GM12891 (cell line): Measurements from ENCODE around the gene ZER1.
"Not testable (repeated sequence)": the region's sequence is repeated elsewhere in the genome, so short reads cannot be mapped to it uniquely, and the experiment has no call there.

ENCODE experiments used
- POLR2A ChIP-seq: IDR thresholded peaks from 2 replicates; pipeline ENCODE4 v1.6.1; 2011; ENCODE audit warnings: low read depth, low read length, control low read depth
- POLR2AphosphoS5 ChIP-seq: IDR thresholded peaks from 2 replicates; pipeline ENCODE4 v1.6.1; 2011; ENCODE audit warnings: low read depth, low read length, control low read depth
- POU2F2 ChIP-seq: IDR thresholded peaks from 2 replicates; pipeline ENCODE4 v1.6.1; 2011; ENCODE audit warnings: low read depth, mild to moderate bottlenecking, control low read depth, low read length, moderate library complexity
- SPI1 ChIP-seq: IDR thresholded peaks from 2 replicates; pipeline ENCODE4 v1.6.1; 2011; ENCODE audit warnings: low read depth, low read length, control low read depth
- TAF1 ChIP-seq: IDR thresholded peaks from 2 replicates; pipeline ENCODE4 v1.6.1; 2011; ENCODE audit warnings: low read depth, low read length, control low read depth

DNA sequence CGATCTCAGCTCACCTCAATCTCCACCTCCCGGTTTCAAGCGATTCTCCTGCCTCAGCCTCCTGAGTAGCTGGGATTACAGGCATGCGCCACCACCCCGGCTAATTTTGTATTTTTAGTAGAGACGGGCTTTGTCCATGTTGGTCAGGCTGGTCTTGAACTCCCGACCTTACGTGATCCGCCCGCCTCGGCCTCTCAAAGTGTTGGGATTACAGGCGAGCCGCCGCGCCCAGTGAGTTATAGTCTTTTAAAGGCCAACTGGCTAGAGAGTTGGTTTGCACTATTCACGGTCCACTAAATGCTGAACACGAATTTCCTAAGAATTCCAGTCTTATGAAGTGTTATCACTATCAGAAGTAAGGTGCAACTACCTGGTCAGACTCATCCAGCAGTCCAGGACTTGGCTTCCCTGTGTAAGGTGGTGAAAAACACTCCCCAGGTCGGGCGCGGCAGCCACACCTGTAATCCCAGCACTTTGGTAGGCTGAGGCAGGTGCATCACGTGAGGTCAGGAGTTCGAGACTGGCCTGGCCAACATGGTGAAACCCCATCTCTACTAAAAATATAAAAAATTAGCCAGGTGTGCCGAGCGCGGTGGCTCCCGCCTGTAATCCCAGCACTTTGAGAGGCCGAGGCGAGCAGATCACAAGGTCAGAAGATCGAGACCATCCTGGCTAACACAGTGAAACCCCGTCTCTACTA lies 72.5 kb downstream of the ZER1 start:
- TF ChIP-seq POLR2A, TAF1, SPI1, POLR2AphosphoS5, POU2F2: not testable (repeated sequence)
